Iris pigment epithelial cell (primary cell): ENCODE data around the gene HIVEP3.

Source experiments
- DNase-seq: peaks from one replicate; pipeline ENCODE4 v3.0.0-alpha.2; 2011; ENCODE audit warnings: low read depth

HIVEP3 gene

DNA sequence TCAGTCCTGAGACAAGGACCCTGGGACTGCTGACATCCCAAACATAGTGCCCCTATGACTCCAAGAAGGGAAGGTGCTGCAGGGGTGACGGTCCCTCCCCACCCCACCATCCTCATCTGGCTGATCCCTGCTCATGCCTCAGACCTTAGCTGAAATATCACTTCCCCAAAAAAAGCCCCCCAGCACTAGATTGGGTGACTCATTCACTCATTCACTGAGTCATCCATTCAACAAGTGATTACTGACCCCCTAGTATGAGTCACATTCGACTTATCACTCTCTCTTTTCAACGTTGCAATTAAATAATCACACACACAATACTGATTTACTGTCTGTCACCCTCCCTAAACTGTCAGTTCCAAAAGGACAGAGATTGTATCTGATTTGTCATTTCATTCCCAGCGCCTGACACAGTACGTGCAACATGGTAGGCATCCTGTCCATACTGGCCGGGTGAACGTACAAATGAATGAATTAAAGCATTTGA is 48.6 kb downstream of the HIVEP3 start:
- peak; percentile 76 for DNase-seq

GRCh38 chr1:41868241-41868998 is 50.3 kb downstream of the HIVEP3 start:
- DNase-seq, result no peak

DNA sequence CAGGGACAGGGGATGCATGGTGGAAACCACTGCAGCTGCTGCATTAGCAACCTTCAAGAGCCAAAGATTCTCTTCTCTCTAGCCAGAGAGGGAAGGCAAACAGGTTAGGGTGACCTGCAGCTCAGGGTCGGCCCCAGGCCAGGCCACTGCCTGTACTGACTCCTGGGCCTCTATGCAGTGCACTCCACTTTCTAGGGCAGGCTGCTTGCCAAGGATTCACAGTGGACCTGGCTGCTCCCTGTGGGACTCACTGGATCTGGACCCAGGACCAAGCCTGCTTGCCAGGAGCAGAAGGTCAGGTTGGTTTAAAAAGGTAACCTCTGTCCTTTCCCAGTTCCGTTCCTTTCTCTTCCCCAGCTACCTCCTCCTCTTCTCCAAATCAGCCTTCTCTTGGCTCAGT is 52.4 kb downstream of the HIVEP3 start:
- DNase-seq, result no peak

DNA sequence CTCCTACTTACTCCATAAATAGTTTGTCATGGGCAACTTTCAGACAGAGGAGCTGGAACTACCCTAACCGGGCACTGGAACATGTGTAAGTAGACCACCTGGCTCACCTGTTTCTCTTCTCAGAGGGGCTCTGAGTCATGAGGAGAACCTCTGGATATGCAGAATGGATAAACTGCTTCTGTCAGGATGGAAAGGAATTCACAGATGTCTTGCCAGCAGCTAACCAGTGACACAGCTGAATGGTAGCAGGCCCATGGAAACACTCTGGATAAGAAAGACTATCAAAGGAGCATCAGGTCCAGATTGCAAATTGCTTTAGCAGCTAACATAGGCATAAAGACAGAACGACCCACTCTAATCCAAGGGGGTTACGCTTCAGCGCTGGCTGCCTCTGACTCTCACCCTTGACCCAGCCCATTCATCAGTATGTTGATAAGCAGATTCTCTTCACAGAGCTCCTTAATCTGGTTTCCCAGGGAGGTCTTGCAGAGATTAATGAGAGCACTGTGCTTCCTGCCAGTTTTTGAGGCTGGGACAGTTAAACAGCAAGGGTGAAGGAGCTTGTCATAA is 54.2 kb downstream of the HIVEP3 start:
- DNase-seq, result no peak

- no peak for DNase-seq
These were observed 55.0 kb downstream of the HIVEP3 start for GRCh38 chr1:41863718-41864117.

DNA sequence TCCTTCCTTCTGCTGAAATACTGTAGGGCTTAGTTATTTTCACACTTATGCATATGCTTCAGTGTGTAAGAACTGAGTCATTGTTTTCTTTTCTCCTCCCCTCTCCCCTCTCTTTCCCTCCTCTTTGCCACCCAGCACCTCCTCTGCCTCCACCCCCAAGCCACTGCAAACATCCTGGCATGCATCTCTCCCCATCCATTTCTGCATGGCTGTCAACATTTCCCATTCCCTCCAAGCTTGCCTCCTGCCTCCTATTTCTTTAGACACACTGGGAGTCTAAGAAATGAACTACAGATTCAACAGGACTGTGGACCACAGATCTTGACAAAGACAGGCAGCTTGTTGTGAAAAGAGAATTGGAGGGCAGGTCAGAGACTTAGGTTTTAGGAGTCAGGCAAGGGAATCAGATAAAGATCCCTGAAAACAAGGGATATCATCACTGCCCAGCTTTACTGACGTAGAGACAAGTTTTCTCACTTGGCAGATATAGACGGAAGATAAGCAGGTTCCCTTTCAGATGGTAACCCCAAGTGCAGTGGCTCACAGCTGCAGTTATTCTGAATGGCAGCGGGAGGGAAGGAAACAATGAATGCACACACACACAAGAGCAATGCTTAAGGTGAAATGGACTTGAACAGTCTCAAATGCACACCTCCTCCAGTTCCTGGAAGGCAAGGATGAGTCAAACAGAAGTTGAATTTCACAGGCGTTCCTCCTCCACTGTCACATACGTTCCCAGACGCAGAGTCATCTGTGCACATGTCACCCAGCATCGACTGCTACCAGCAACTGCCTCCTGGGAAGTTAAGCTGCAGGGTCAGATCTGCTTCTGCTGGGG is 56.1 kb downstream of the HIVEP3 start:
- peak; percentile 90 for DNase-seq

GRCh38 chr1:41861535-41862383 is 57.0 kb downstream of the HIVEP3 start:
- DNase-seq, result no peak

GRCh38 chr1:41860771-41861170 is 58.0 kb downstream of the HIVEP3 start:
- no peak for DNase-seq

- no peak for DNase-seq
These were observed 58.5 kb downstream of the HIVEP3 start for GRCh38 chr1:41860214-41860613.

GRCh38 chr1:41859686-41860085 is 59.0 kb downstream of the HIVEP3 start:
- no peak for DNase-seq

- DNase-seq, result no peak
These were observed 61.8 kb downstream of the HIVEP3 start for GRCh38 chr1:41856944-41857285.

- DNase-seq, result no peak
These were observed 62.4 kb downstream of the HIVEP3 start for GRCh38 chr1:41856151-41856943.

- DNase-seq, result no peak
These were observed 63.0 kb downstream of the HIVEP3 start for GRCh38 chr1:41855713-41856112.

DNA sequence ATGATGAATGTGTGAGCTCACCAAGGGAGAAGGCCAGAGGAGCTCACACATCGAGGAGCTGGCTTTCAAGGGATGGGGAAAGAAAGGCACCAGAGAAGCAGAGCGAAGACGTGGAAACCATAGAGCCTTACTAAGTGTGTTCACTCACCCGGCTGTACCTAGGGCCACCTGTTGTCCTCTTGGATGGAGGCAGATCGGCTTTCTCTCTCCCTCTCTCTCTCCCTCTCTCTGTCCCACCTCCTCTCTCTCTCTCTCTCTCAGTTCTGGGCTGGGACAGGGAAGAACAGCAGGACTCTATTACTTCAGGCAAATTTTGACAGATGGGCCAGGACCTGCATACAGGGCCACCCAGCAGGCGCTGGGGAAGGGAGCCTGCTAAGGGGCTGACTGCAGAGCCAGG is 64.8 kb downstream of the HIVEP3 start:
- no peak for DNase-seq

DNA sequence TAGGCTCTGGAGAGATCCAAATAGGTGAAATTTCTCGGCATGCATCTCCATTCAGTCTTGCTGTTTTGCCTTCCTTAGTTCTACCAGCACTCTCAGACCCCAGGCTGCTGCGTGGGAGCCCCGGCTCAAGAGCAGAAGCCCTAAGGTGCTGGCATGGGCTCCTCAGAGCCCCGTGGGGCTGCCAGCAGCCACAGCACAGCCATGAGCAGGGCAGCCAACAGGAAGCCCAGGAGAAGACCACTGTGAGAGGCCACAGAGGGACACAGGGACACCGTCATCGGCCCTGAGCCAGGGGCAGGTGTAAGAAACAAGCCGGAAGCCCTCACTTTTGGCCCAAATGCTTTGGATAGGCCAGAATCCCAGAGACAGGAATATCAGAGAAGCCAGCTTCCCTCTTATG is 66.6 kb downstream of the HIVEP3 start:
- no peak for DNase-seq

- DNase-seq, result peak; percentile 94
These were observed 67.1 kb downstream of the HIVEP3 start for GRCh38 chr1:41851589-41851988.

GRCh38 chr1:41850029-41850428 is 68.7 kb downstream of the HIVEP3 start:
- DNase-seq, result no peak

- DNase-seq, result peak; percentile 59
These were observed 69.4 kb downstream of the HIVEP3 start for GRCh38 chr1:41849211-41849759.

DNA sequence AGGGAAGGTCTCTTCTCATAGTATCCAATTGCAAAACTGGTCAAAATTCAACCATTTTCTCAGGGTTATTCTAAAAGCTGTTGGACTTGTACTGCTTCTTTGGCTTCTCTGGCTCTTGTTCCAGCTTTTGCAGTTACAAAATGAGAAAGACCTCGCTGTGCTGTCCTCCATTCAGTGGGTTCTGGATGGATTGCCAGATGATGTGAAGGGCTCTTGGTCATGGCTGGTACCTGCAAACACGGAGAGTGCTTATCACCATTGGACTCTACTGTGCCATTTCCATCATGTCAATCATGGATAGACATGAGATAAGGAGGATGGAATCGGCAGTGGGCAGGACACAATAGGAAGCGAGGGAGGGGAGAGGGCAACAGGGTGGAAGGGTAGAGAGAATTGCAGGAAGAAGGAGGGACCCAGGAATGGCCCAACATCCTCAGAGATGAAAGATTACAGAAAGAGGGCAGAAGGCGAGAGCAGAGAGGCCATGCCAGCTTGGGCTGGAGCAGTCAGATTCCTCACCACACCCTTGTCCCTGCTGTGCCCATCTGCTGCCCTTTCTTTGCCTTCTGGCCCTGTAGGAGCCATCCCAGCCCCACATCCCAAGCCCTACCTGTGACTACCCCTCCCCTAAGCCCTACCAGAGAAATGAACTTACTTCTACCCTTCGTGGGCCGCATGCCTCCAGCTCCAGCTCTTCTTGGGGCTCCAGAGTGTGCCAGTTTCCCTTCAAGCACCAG is 70.3 kb downstream of the HIVEP3 start:
- no peak for DNase-seq

DNA sequence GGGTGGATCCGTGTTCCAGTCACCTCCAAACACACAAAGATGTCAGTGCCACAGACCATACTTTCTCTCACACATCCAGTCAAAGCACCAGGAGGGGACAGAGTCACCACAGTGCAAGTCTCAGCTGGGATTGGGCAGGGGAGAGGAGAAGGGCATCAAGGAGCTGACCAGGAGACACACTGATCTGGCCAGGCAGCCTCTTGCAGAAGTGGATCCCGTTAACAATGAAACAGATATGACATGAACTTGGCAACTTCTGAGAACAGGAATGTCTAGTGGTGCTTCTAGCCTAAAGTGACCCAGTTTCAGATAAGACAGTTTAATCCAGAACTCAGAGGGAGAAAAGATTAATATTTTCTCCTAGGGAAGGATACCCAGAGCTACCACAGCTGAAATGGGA is 71.0 kb downstream of the HIVEP3 start:
- no peak for DNase-seq
